ENCODE results near the gene TTC7B. TPM values are rescaled to one million over a fixed set of nuclear protein-coding genes. Genes with fewer than 3 reads are reported as not detected.

Gene TTC7B
- total and polyA plus RNA-seq, 2 donors (not counting 1 experiment from before 2014, with no cell fraction given), result 0.36 to 3.2 TPM

DNA sequence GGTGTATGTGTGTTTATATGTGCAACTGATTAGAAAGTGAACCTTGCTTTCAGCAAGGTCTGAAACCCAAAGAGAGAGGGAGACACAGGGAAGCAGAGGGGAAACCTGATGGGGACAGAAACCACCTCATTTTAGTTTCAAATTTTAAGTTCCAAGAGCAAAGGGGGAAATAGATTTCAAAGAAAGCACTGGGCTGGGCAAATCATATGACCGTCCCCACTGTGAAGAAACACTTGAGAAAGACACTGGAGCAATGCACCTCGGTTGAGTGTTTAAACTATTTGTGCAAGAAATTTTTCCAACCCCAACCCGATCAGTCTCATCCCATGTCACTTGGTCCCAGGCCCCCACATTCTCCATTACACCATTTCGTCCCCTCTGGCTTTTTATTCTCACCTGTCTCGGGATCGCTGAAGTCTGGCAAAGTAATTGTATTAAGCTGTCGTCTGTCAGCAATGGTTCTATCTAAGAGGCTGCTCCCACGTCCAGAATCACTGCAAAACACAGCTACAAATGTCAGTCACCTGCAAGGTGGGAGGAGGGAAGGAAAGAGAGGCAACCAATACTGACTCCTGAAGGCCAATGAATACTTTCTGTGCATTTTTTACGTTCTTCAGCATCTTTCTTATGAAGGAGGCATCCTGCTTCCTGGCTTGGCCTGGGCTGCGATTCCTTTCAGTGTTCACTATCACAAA lies 205.7 kb downstream of the TTC7B start:
- POLR2A ChIA-PET, result no interaction called here
- Histone ChIP-seq H3K4me2 (replicated peaks; ENCODE audit: low read depth, low read length, poor library complexity, severe bottlenecking) (no peak overlapping the region), H3K4me1 (ENCODE audit: control insufficient read depth in 2 of 2, insufficient read depth in 2 of 2, low read length in 2 of 2) (no peaks in the 10 kb centered on the region), H3K36me3 (replicated peaks in 1 of 2; ENCODE audit: control extremely low read depth in 1 of 2, control insufficient read depth in 1 of 2, extremely low read depth in 1 of 2, insufficient read depth in 2 of 2, low read length in 1 of 2) (no peaks in the 10 kb centered on the region), H3K9me3 (ENCODE audit: control extremely low read depth in 1 of 3, control insufficient read depth in 2 of 3, insufficient read depth in 1 of 3, low read length in 2 of 3) (no peaks in the 10 kb centered on the region), H2AFZ (ENCODE audit: insufficient read depth, low read depth, low read length, poor library complexity, severe bottlenecking) (no peak overlapping the region), H3K79me2 (ENCODE audit: control insufficient read depth, insufficient read depth, low read length) (no peaks in the 10 kb centered on the region), H3K9ac (ENCODE audit: low read length) (no peak overlapping the region), H3K27me3 (replicated peaks in 1 of 4; ENCODE audit: control extremely low read depth in 1 of 4, control insufficient read depth in 3 of 4, insufficient read depth in 4 of 4, low read length in 3 of 4) (no peaks in the 10 kb centered on the region), H3K4me3 (ENCODE audit: control extremely low read depth in 1 of 5, extremely low read depth in 1 of 5, insufficient read depth in 1 of 5, low read depth in 2 of 5, low read length in 4 of 5) (no peak overlapping the region), H4K20me1 (ENCODE audit: control insufficient read depth, insufficient read depth, low read length, poor library complexity, severe bottlenecking) (no peaks in the 10 kb centered on the region), H3K27ac (ENCODE audit: low read length in 2 of 2) (no peak overlapping the region)
- Mint-ChIP-seq H3K4me1 (peaks cover under 1% of the 10 kb centered on the region), H3K4me3 (no peak overlapping the region), H3K27ac (no peak overlapping the region), H3K27me3 (peaks cover 5% of the 10 kb centered on the region), H3K9me3 (ENCODE audit: insufficient read depth) (no peaks in the 10 kb centered on the region)
- intact Hi-C loops (cut with micrococcal nuclease), result no loop called here
- ATAC-seq (ENCODE audit: low read depth), result no peak
- no peak for DNase-seq
- CTCF ChIA-PET, result no interaction called here
- TF ChIP-seq, protein P1, sequence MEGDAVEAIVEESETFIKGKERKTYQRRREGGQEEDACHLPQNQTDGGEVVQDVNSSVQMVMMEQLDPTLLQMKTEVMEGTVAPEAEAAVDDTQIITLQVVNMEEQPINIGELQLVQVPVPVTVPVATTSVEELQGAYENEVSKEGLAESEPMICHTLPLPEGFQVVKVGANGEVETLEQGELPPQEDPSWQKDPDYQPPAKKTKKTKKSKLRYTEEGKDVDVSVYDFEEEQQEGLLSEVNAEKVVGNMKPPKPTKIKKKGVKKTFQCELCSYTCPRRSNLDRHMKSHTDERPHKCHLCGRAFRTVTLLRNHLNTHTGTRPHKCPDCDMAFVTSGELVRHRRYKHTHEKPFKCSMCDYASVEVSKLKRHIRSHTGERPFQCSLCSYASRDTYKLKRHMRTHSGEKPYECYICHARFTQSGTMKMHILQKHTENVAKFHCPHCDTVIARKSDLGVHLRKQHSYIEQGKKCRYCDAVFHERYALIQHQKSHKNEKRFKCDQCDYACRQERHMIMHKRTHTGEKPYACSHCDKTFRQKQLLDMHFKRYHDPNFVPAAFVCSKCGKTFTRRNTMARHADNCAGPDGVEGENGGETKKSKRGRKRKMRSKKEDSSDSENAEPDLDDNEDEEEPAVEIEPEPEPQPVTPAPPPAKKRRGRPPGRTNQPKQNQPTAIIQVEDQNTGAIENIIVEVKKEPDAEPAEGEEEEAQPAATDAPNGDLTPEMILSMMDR (IDR thresholded peaks at IDR 0.05), result no peak
- no peak for TF ChIP-seq EZH2 (IDR thresholded peaks at IDR 0.05; ENCODE audit: borderline replicate concordance, insufficient read depth, low read depth, low read length, poor library complexity, severe bottlenecking)
- WGBS (ENCODE audit: insufficient coverage), result 93% methylated on average over 8 of the region's 10 CpGs

DNA sequence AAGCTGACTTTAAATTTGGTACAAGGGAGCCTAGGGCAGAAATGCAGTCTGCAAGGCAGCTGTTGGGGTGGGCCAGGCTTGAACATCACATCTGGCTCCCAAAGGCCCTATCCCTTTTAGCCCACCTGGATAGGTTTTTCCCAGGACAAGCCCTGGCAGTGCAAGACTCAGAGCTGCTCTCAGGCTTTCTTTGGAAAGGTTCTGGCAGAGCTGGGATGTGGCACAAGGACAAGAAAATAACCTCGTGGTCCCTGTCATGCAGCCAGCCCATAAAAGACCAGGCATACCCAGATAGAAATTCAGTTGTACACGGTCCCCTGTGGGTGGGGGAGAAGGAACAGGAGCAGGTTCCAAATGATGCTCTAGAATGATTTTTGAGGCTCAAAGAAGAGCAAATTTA lies 206.9 kb downstream of the TTC7B start:
- peaks cover 8% of the 10 kb centered on the region for H3K27me3 Mint-ChIP-seq
- Histone ChIP-seq H3K4me2 (replicated peaks; ENCODE audit: low read depth, low read length, poor library complexity, severe bottlenecking) (no peak overlapping the region), H2AFZ (ENCODE audit: insufficient read depth, low read depth, low read length, poor library complexity, severe bottlenecking) (no peak overlapping the region), H3K9me3 (ENCODE audit: control extremely low read depth in 1 of 3, control insufficient read depth in 2 of 3, insufficient read depth in 1 of 3, low read length in 2 of 3) (no peaks in the 10 kb centered on the region), H3K4me1 (ENCODE audit: control insufficient read depth in 2 of 2, insufficient read depth in 2 of 2, low read length in 2 of 2) (no peaks in the 10 kb centered on the region), H3K27me3 (replicated peaks in 1 of 4; ENCODE audit: control extremely low read depth in 1 of 4, control insufficient read depth in 3 of 4, insufficient read depth in 4 of 4, low read length in 3 of 4) (no peaks in the 10 kb centered on the region), H3K36me3 (replicated peaks in 1 of 2; ENCODE audit: control extremely low read depth in 1 of 2, control insufficient read depth in 1 of 2, extremely low read depth in 1 of 2, insufficient read depth in 2 of 2, low read length in 1 of 2) (no peaks in the 10 kb centered on the region), H3K9ac (ENCODE audit: low read length) (no peak overlapping the region), H3K4me3 (ENCODE audit: control extremely low read depth in 1 of 5, extremely low read depth in 1 of 5, insufficient read depth in 1 of 5, low read depth in 2 of 5, low read length in 4 of 5) (no peak overlapping the region), H4K20me1 (ENCODE audit: control insufficient read depth, insufficient read depth, low read length, poor library complexity, severe bottlenecking) (no peaks in the 10 kb centered on the region), H3K79me2 (ENCODE audit: control insufficient read depth, insufficient read depth, low read length) (no peaks in the 10 kb centered on the region), H3K27ac (ENCODE audit: low read length in 2 of 2) (no peak overlapping the region)
- CTCF ChIA-PET, result no interaction called here
- H3K4me1 Mint-ChIP-seq, result peaks cover 4% of the 10 kb centered on the region
- no peaks in the 10 kb centered on the region for H3K9me3 Mint-ChIP-seq (ENCODE audit: insufficient read depth)
- POLR2A ChIA-PET, result no interaction called here
- intact Hi-C loops (cut with micrococcal nuclease), result no loop called here
- H3K4me3 Mint-ChIP-seq, result no peak overlapping the region
- DNase-seq (no peak), ATAC-seq (ENCODE audit: low read depth) (no peak)
- TF ChIP-seq, protein P1 (IDR thresholded peaks at IDR 0.05), result no peak
- no peak for TF ChIP-seq EZH2 (IDR thresholded peaks at IDR 0.05; ENCODE audit: borderline replicate concordance, insufficient read depth, low read depth, low read length, poor library complexity, severe bottlenecking)
- 80% methylated on average over 1 of the region's 2 CpGs for WGBS (ENCODE audit: insufficient coverage)
- no peak overlapping the region for H3K27ac Mint-ChIP-seq
